ENCODE measurements around the gene SYNGR3. TPM values are rescaled to one million over a fixed set of nuclear protein-coding genes. Genes with fewer than 3 reads are reported as not detected.
"Not testable (repeated sequence)": the region's sequence is repeated elsewhere in the genome, so short reads cannot be mapped to it uniquely, and the experiment has no call there.

SYNGR3 gene
- total RNA-seq, 1 experiment from 2014 or later = 2.5 TPM

DNA sequence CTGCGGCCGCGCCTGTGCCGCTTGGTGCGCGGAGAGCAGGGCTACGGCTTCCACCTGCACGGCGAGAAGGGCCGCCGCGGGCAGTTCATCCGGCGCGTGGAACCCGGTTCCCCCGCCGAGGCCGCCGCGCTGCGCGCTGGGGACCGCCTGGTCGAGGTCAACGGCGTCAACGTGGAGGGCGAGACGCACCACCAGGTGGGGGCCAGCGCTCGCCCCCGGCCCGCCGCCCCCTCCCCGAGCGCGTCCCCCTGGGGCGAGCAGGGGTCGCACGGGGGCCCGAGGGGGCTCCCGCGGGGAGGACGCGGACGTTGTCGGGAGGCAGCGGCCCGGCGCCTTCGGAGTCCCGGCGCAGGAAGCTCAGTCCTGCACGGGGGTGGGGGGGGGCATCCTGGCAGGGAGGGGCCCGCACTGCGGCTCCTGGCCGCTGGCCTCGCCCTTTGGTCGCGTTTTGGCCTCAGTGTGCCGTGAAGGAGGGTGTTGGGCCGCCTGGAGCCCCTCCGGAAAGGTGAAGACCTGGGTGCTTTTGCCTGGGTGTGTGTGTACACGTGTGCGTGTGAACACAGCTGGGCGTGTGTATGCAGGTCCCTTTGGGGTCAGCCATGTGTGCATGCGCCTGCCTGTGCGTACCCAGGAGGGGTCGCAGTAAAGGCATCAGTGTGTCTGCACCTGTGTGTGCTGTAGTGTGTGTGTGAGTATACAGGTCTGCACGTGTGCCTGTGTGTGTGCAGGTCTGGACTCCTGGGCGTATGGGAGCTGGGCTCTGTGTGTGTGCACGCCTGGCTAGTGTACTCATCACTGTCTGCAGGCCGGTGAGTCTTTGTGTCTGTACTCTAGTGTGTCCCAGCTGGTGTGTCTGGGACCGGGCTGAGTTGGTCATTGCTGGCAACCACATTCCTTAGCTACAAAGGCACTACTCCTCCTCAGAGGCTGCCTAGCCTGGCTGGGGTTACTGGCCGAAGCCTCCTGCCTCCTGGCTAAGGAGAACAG is 37.5 kb downstream of the SYNGR3 start:
- peak; percentile 54 for DNase-seq (ENCODE audit: low read depth)

GRCh38 chr16:2028146-2028545 is 38.4 kb downstream of the SYNGR3 start:
- no peak for DNase-seq (ENCODE audit: low read depth)

DNA sequence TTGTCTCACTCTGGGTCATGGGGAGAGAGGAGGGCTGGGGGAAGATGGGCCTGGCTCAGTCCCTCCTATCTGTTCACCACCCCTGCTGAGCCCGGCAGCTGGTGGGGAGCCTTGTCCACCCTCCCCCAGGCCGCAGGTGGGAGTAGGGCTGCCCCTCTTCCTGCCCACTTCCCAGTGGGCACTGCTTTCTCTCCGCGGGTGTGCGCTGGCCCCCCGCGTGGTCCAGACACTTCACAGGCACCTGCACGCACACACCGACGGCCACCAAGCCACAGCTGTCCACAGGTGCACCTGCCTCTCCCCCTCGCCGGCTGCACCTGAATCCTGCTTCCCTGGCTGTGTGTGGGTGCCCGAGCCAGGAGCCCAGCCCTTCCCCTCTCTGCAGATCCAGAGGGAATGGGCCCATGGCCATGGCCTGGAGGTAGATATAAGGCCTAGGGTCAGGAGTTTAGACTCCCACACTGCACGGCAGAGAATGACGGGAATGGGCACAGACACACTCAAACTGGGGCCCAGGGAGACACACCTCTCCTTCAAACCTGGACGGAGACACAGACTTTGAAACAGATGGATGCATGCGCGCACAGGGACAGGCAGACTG is 39.0 kb downstream of the SYNGR3 start:
- DNase-seq (ENCODE audit: low read depth) = no peak

GRCh38 chr16:2029350-2029749 is 39.6 kb downstream of the SYNGR3 start:
- no peak for DNase-seq (ENCODE audit: low read depth)

GRCh38 chr16:2030036-2030435 is 40.3 kb downstream of the SYNGR3 start:
- no peak for DNase-seq (ENCODE audit: low read depth)

GRCh38 chr16:2031081-2031577 is 41.4 kb downstream of the SYNGR3 start:
- DNase-seq (ENCODE audit: low read depth) = no peak

DNA sequence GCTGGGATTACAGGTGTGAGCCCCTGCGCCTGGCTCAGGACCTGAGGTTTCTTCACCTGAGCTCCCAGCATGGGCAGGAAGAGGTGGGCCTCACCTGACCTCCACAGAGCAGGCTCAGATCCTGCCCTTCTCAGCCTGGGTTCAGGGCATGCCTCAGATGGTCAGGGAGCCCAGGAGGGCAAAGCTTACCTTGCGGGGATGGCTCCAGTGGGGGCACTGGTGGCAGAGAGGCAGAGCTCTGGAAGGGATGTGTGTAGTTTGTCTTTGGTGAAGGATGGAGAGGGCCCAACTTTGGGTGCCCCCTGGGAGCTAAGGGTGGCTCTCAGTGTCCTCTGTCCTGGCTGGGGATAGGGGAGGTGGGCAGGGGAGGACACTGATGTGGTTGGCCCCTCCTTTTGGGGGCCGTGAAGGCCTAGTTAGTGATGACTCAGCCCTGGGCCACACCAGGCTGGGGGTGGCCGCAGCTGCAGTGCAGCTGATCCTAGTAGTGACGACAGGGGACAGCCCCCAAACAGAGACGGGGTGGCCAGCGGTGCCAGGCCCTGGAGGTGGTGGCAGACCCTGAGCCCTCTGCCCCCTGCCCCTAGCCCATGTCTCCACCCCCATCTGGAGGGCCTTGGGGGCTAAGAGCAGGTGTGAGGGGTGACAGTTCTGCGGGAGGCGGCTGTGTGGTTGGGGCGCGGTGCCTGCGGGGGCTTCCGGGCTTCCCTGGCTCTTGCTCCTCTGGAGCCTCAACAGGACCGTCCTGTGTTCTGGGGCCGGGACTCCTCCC is 42.7 kb downstream of the SYNGR3 start:
- DNase-seq (ENCODE audit: low read depth) = no peak

GRCh38 chr16:2033057-2033908 is 43.5 kb downstream of the SYNGR3 start:
- DNase-seq (ENCODE audit: low read depth) = peak; percentile 73

DNA sequence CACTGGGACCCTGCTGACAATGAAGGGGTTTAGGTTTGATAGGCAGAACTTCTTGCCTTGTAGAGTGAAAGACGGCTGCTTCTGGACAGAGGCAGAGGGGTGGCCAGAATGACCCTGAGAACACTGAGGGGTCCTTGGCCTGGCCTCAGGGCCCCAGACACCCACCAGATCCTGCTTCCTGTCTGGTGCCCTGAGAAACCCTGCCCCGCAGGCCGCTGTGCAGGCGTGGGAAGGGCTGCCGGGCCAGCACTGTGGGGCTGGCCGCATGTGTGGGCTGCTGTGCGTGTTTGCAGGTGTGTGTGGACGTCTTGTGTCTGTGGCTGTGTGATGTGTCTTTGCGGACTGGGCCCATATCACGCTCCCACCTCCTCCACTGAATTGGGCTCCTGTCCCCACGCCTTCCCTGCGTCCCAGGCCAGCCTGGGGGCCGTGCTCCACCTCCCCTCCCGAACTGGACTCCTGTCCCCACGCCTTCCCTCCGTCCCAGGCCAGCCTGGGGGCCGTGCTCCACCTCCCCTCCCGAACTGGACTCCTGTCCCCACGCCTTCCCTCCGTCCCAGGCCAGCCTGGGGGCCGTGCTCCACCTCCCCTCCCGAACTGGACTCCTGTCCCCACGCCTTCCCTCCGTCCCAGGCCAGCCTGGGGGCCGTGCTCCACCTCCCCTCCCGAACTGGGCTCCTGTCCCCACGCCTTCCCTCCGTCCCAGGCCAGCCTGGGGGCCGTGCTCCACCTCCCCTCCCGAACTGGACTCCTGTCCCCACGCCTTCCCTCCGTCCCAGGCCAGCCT is 44.3 kb downstream of the SYNGR3 start:
- not testable (repeated sequence) for DNase-seq (ENCODE audit: low read depth)

- no peak for DNase-seq (ENCODE audit: low read depth)
Measured at GRCh38 chr16:2034696-2035430, 45.1 kb downstream of the SYNGR3 start.

- peak; percentile 90 for DNase-seq (ENCODE audit: low read depth)
Measured at GRCh38 chr16:2035431-2036199, 45.8 kb downstream of the SYNGR3 start.

DNA sequence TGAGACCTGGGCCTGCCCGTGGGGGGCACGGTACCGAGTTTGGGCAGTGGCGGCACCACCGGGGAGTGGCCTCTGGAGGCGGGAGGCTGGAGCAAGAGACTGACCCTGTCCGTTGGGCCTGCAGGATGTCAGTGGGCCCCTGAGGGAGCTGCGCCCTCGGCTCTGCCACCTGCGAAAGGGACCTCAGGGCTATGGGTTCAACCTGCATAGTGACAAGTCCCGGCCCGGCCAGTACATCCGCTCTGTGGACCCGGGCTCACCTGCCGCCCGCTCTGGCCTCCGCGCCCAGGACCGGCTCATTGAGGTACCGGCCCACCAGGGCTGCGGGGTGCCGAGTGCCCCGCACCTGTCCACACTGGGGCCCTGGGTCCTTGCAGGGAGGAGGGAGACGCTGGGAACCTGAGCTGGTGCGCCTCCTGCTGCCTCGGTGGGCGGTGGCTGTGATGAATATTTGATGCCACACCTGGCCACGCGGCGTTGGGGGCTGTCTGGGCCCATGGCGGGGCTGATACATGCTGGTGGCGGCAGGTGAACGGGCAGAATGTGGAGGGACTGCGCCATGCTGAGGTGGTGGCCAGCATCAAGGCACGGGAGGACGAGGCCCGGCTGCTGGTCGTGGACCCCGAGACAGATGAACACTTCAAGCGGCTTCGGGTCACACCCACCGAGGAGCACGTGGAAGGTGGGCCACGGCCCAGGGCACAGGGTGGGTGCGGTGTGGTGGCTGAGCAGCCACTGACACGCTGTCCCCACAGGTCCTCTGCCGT is 46.6 kb downstream of the SYNGR3 start:
- DNase-seq (ENCODE audit: low read depth) = no peak

DNA sequence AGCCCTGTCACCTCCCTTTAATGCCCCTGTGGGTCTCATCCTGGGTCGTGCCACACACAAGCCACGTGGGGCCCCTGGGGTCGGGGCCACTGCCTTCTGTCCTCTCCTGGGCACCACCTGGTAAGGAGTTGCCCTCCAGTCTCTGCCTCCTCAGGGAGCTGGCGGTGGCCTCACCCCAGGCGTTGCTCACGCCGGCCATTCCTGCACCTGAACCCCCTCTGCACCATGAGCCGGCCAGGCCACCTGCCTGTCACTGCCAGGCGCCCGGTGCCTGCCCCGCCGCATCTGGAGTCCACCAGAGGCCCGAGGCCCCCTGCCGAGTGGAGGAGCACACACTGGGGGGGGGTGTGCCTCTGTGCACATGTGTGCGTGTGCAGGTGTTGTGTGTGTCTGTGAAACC is 47.3 kb downstream of the SYNGR3 start:
- no peak for DNase-seq (ENCODE audit: low read depth)

- no peak for DNase-seq (ENCODE audit: low read depth)
Measured at GRCh38 chr16:2037647-2038381, 48.0 kb downstream of the SYNGR3 start.

DNA sequence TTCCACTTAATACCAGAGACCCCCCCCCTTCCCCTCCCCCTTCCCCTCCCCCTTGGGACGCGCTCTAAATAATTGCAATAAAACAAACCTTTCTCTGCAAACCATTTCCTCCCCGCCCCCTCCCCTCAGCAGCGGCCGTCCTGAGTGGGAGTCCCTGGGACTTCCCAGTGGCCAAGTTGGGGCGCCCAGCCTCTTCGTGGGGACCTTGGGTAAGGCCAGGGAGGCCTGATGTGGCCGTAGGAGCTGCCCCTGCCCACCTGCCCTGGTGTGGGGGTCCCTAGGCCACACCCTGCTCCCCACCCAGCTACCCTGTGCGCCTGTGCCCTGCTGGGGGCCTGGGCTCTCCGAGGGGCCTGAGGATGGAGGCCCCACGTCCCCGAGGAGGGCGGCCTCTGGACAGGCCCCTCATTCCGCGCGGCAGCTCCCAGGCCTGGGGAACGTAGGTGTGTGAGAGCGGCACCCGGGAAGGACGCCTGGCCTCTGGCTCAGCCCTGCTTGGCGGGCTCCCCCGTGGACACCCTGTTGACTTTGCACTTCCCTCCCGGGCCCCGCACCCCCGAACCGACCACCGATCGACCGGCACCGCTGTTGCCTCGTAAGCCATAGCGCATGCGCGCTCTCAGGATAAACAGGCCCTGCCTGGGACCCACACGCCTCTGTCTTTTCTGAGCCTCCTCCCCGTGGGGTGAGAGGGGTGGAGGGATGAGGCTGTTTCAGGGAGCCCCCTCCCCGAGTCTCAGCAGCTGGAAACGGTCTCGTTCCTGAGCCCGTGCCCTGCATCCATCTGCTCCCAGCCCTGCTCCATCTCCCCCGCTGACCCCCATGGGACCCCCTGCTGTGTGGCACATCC is 48.8 kb downstream of the SYNGR3 start:
- no peak for DNase-seq (ENCODE audit: low read depth)

Measured in HT1080 (cell line).